Left cardiac atrium (tissue), 4 donors: ENCODE data around the gene CPED1. TPM values are rescaled to one million over a fixed set of nuclear protein-coding genes. Genes with fewer than 3 reads are reported as not detected.
"Not testable (repeated sequence)": the region's sequence is repeated elsewhere in the genome, so short reads cannot be mapped to it uniquely, and the experiment has no call there.

Experiments
- ATAC-seq, 2 donors: fragments of 200-7000 bp; cut with Tn5 transposase; one replicate each; pipeline ENCODE4 v1.9.1; 2020; ENCODE audit warnings: mild to moderate bottlenecking in 2 of 2, moderate library complexity in 2 of 2
- DNase-seq: peaks from one replicate; pipeline ENCODE4 v3.0.0-alpha.2; 2020
- intact Hi-C, 2 donors: fragments of 100-400 bp; cut with DNase I; formaldehyde crosslinking; loops; one replicate each; pipeline versions ENCODE4 v1.14.1 to v1.15.1; 2022 to 2023
- total RNA-seq, 2 donors: library from RNA; stranded (reverse); fragmentation: NEBNext Ultra II Directional; extraction: Animal tissue kit (Norgen Biotek cat#: 25700); gene quantifications; one replicate each; pipeline ENCODE4 v1.2.1, GENCODE V29; 2021
- donor health status: DM: no; HTN: yes; CAD: no.
- donor health status: DM: no; HTN: yes; CAD: no; lungs with severe emphysema.
- donor health status: DM: yes; HTN: yes; CAD: no.
- donor health status: Dilated cardiomyopathy.

CPED1 gene
- total RNA-seq, 2 donors from 2014 or later = 19.2 to 27.0 TPM

- intact Hi-C loops = no loop called here
- DNase-seq (no peak), ATAC-seq (no peak)
Observed at GRCh38 chr7:120992965-120993494, 4.5 kb downstream of the CPED1 start.

DNA sequence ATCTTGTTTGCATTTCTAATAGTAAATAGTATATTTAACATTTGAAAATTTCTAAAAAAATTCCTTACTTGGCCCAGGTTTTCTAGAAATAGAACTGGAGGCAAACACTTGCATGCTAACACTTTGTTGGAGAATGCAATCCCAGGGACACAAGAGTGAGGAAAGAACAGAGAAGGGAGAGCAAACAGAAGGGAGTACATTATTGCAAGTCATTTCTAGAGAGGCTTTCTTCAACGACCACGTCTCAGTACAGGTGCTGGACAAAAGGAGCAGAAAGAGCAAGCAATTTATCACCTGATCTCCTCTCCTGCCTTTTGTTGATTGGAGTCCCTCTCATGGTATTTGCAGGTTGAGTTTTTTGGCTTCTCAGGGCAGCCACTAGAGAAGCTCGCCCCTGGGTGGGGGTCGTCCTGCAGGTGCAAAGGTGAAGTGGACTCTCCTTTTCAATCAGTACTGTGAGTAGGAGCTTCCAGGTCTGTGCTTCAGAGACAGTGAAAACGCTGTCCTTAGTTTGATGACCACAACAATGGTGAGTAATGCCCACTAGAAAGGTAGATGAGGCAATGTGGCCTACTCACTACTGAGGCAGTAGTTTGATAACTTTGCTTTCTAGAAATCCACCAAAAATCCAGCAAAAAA lies 5.2 kb downstream of the CPED1 start:
- intact Hi-C loops = no loop called here
- no peak for ATAC-seq
- no peak for DNase-seq

DNA sequence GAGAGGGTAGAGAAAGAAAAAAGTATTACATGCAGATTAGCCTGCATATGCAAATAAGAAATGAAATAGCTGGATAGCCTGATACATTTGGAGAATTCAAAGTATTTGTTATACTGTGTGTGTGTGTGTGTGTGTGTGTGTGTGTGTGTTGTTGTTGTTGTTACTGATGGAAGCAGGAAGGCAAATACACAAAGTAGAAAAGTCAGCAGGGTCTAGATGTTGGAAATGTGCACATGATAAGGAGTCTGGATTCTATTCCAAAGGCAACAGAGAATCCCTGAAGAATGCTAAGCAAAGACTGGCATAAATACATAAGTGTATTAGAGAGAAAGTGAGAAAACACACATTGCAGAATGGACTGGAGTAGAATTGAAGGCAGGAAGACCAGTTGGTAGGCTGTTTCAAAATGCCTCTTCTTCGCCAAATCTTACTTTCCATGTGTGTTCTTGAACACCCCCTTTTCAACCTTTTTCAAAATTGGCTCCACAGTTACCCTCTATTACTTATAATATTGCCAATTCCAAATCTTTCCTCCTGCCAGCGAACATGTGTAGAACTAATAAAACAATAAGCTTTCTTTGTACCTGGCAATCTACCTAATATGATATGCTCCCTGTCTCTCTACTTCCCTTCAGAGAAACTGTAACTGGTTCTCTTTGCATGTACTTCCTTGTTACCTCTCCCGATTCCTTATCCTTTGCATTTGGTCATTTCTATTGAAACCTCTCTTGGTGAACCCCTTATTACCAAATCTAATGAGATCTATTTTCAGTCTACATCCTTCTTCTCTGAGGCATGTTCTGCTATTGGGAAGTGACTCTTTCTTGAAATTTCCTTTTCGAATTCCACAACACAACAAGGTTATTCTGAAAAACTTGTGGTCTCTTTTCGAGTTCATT lies 6.2 kb downstream of the CPED1 start:
- intact Hi-C loops = no loop called here
- DNase-seq = no peak

DNA sequence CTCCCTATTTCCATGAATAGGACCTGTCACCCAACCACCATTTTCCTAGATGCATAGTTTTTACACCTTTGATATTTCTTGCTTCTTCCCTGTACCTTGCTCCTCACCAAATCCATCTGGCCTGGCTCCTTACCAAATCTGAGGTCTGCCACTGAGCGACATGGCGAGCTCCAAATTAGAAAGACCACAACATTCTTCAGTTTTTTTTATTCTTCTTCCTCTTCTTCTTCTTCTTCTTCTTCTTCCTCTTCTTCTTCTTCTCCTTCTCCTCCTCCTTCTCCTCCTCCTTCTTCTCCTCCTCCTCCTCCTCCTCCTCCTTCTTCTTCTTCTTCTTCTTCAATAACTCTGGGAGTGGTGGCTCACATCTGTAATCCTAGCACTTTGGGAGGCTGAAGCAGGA lies 7.1 kb downstream of the CPED1 start:
- intact Hi-C loops = no loop called here
- DNase-seq (no peak), ATAC-seq (no peak)

More for the DNA sequence above, 6.2 kb downstream of the CPED1 start:
- ATAC-seq = no peak

DNA sequence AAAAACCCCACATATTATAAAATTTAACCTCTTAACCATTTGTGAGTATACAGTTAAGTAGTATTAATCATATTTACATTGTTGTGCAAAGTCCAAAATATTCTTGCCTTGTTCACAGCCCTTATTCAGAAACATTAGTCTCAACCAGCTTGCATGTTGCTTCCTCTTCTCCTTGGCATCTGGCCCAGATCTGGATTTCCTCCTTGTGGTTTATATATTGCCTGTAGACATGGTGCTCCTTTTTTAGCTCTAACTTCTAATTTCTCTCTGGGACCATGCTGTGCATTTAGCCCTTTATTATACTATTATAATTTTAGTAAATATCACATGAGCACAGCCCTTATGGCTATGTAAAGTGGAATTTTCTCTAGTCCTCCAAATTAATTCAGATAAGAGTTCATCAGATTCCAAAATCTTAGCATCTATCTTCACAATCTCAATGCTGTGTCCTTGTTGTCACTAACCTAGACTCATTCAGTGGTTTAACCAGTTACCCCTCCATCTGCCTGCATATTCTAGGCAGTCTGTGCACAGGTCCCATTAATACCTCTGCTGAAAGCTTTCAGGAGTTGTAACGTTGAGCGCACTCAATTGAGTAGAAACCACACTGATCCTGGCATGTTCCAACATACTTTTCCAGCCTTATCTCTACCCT lies 7.9 kb downstream of the CPED1 start:
- peak; percentile 75 for DNase-seq
- peak; percentile 65 to 77 for ATAC-seq
- intact Hi-C loops = no loop called here

DNA sequence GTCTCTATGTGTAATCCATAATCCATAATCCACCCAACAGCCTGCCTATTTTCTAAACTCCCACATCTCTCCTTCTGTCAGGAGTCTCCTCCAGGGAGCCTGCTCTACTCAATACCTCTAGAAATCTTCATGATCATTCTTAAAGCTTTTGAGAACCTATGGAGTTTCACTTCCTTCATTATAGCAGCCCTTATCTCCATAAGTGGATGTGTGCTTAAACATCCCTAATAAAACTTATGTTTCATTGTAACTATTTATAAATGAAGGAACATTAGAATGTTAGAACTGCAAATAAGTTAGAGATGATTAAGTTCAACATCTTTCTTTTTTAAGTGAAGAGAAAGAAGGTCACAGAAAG lies 8.5 kb downstream of the CPED1 start:
- ATAC-seq = no peak

DNA sequence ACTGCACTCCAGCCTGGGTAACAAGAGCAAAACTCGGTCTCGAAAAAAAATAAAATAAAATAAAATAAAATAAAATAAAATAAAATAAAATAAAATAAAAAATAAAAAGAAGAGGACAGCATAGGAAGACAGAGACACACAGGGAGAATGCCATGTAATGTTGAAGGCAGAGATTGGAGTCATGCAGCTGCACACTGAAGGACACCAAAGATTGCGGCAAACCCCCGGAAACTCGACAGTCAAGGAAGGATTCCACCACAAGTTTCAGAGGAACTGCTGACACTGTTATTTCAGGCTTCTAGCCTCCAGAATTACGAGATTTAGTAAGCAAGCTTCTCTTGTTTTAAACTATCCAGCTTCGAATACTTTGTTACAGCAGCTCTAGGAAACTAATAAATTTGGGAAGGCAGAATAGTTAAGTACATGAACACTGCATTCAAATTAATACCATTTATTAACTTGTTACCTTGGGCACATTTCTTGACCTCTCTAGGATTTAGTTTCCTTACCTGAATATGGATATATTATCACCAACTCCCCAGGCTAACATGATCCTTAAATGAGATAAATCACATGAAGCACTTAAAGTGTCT lies 9.5 kb downstream of the CPED1 start:
- intact Hi-C loops = no loop called here
- ATAC-seq = peak in 1 of 2 donors; percentile 34
- DNase-seq = no peak

More for the DNA sequence above, 8.5 kb downstream of the CPED1 start:
- no peak for DNase-seq
- intact Hi-C loops = no loop called here

DNA sequence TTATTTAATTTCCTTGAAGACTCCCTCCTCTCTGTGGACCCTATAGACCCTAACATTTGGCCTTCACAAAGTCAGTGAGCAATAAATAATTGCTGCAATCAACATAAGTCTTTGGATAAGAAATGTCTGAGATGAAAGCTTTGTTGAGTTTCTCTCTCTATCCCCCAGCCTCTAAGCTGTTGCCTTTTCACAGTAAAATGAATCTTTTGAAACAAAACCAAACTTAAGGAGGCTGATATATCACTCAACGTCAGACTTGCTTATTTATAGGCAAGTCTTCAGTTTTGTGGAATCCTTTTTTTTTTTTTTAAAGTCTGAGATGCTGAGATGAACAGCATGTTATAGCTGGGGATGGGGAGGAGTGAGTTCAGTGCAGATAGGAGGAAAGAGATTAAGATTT lies 10.0 kb downstream of the CPED1 start:
- DNase-seq (no peak), ATAC-seq (no peak)
- intact Hi-C loops = no loop called here

DNA sequence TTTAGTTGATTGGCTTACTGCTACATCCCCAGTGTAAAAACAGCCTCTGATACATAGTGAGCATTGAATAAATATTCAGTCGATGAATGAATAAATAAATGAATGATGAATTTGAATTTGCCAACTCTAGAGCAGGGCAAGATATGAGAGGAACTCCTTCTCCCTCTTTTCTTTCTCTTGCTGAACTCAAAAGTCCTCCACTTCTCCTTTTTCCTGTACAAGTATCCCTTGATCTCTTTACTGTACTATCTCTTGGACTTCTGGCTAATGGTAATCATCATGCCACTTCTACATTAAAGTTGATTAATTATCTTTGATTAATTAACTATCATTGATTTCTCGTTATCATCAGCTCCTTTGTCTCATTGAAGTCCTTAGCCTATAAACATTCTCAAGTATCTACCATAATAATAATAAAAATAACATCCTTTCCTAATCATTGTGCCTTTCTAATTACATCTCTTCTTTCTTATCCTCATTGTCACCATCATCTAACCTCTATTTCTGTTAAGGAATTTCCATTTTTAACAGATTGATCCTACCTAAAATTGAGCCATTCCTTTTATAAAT lies 10.6 kb downstream of the CPED1 start:
- ATAC-seq (no peak), DNase-seq (no peak)
- intact Hi-C loops = no loop called here

- DNase-seq (no peak), ATAC-seq (no peak)
- intact Hi-C loops = no loop called here
Observed at GRCh38 chr7:121000081-121000983, 11.8 kb downstream of the CPED1 start.

- intact Hi-C loops = no loop called here
- DNase-seq = no peak
- no peak for ATAC-seq
Observed at GRCh38 chr7:121001234-121001906, 12.9 kb downstream of the CPED1 start.

DNA sequence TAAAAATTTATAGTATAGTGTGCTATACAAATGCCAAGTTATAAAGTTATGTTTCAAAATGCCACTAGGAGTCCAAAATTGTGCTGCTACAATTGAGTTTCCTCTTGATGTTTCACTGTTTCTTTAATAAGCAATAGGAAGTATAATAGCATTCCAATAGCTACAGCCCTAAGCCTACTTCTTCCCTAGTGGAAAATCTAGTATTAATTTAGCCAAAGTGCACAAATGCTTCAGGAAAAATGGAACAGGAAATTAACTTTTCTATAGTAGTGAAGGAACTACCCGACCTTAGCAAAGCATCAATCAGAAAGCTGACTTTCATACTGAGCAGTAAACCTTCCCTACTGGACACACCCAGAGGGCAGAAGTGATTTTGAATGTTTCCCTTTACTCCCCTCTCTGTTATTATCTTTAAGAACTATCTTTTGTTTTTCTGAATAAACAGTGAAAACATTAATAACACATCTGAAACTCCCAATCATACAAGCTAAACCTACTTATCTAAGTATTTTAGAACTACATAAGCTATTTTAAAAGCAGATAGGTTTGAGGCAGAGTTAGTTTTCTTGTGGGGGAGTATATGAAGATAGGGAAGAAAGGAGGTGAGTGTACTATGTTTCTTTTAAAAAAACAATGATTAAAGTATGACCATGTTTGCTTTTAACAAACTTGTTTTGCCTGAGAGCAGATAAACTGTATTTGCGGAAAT lies 13.7 kb downstream of the CPED1 start:
- intact Hi-C loops = no loop called here
- peak in 1 of 2 donors; percentile 44 for ATAC-seq
- DNase-seq = no peak

- intact Hi-C loops = no loop called here
- ATAC-seq = no peak
- DNase-seq = no peak
Observed at GRCh38 chr7:121002757-121003200, 14.3 kb downstream of the CPED1 start.

DNA sequence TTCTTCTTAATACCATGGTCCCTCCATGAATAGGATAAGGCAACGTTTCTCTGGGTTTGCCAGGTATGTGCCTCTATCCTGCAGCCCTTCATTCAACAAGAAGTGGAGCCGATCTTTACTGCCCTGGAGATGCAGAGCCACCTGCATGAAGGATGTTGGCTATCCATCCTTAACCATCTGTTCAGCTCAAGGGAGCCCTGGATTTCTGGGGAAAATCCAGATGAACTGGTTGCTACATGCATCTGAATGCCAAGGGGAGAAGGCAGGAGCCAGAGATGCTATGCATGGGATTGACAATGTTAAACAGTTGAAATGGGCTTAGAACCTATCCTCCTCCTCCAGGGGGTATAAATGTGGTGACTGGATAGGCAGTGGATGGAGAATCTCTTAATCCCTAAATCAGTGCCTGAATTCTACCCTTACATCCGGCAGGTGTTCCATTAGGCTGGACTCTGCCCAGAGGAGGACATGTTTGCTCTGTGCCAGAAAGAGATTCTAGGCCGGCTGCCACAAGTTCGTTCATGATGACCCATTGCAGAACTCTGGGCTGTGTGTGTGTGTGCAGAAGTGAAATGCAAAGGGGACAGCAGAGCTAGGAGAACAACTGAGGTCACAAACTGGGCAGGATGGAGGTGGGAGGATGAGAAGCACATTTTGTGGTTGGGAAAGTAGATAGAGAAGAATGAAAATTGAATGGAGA lies 15.6 kb downstream of the CPED1 start:
- DNase-seq = no peak
- intact Hi-C loops = no loop called here
- peak; percentile 50 to 64 for ATAC-seq

DNA sequence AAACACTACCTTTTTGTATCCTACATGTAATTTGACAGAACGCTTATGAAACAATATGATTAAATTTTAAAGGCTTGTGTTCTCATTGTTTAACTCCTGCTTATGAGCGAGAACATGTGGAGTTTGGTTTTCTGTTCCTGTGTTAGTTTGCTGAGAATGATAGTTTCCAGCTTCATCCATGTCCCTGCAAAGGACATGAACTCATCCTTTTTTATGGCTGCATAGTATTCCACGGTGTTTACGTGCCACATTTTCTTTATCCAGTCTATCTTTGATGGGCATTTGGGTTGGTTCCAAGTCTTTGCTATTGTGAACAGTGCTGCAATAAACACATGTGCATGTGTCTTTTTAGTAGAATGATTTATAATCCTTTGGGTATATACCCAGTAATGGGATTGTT lies 16.5 kb downstream of the CPED1 start:
- intact Hi-C loops, ATAC-seq, DNase-seq: not testable (repeated sequence)

GRCh38 chr7:121005996-121006584 lies 17.6 kb downstream of the CPED1 start:
- DNase-seq = no peak
- no peak for ATAC-seq
- intact Hi-C loops = no loop called here
